Neural crest cell (in vitro differentiated cells): Measurements from ENCODE around the gene IZUMO4. TPM values are rescaled to one million over a fixed set of nuclear protein-coding genes. Genes with fewer than 3 reads are reported as not detected.

Source experiments
- DNase-seq: peaks from one replicate; pipeline ENCODE4 v3.0.0; 2021; ENCODE audit warnings: low read depth, mixed read lengths, low spot score
- H3K27ac Mint-ChIP-seq: one replicate; pipeline ENCODE4 v1.8.0; 2021; ENCODE audit warnings: mild to moderate bottlenecking, mixed read lengths; ENCODE audit not compliant: unreplicated experiment
- H3K27me3 Mint-ChIP-seq: 2 replicates; pipeline ENCODE4 v1.8.0; 2021; ENCODE audit warnings: low read depth, mild to moderate bottlenecking, mixed read lengths
- H3K36me3 Mint-ChIP-seq: 2 replicates; pipeline ENCODE4 v1.8.0; 2021; ENCODE audit warnings: low read depth, mild to moderate bottlenecking, mixed read lengths
- H3K4me1 Mint-ChIP-seq: 2 replicates; pipeline ENCODE4 v1.8.0; 2021; ENCODE audit warnings: mixed read lengths
- H3K4me3 Mint-ChIP-seq: one replicate; pipeline ENCODE4 v1.8.0; 2021; ENCODE audit warnings: mild to moderate bottlenecking, mixed read lengths
- H3K9me3 Mint-ChIP-seq: 2 replicates; pipeline ENCODE4 v1.8.0; 2021; ENCODE audit warnings: mixed read lengths
- CTCF ChIP-seq: fragments of 200-600 bp; sonication (generic); conservative IDR thresholded peaks from 2 replicates; pipeline ENCODE4 v1.5.0; 2021; ENCODE audit warnings: antibody characterized with exemption, mild to moderate bottlenecking
- long read RNA-seq: library from polyadenylated mRNA; unstranded; transcript quantifications from one replicate; pipeline ENCODE4 v2.0.0, GENCODE V29; 2020
- total RNA-seq: library from RNA; stranded (reverse); gene quantifications from 2 replicates; pipeline ENCODE4 v1.2.1, GENCODE V29; 2021

The IZUMO4 gene
- 5.5 and 5.6 TPM in 2 replicates for total RNA-seq
- long read RNA-seq = 0 reads

GRCh38 chr19:2096480-2097202 is at the start of gene IZUMO4:
TSS of gene IZUMO4 (plus strand) at chr19:2096915. CDS start at chr19:2096946, 31 bp downstream.
- no peaks in the 10 kb centered on the region for H3K9me3 Mint-ChIP-seq
- peak; percentile 99 for DNase-seq
- H3K36me3 Mint-ChIP-seq = peaks cover 3% of the 10 kb centered on the region
- peaks cover 16% of the 10 kb centered on the region for H3K4me1 Mint-ChIP-seq
- peak; percentile 52 for TF ChIP-seq CTCF
- peak within 1 kb of the TSS; percentile 96 for H3K4me3 Mint-ChIP-seq
- H3K27ac Mint-ChIP-seq = peak within 1 kb of the TSS; percentile 90
- H3K27me3 Mint-ChIP-seq = peaks cover 4% of the 10 kb centered on the region

- TF ChIP-seq CTCF = no peak
- no peaks in the 10 kb centered on the region for H3K9me3 Mint-ChIP-seq
- H3K27ac Mint-ChIP-seq = no peak overlapping the region
- H3K4me3 Mint-ChIP-seq = no peak overlapping the region
- H3K27me3 Mint-ChIP-seq = no peaks in the 10 kb centered on the region
- no peaks in the 10 kb centered on the region for H3K36me3 Mint-ChIP-seq
- peaks cover 5% of the 10 kb centered on the region for H3K4me1 Mint-ChIP-seq
- DNase-seq = no peak
These were observed 49.7 kb upstream of the IZUMO4 start for GRCh38 chr19:2047076-2047448.

- H3K36me3 Mint-ChIP-seq = no peaks in the 10 kb centered on the region
- H3K27me3 Mint-ChIP-seq = no peaks in the 10 kb centered on the region
- DNase-seq = no peak
- H3K4me3 Mint-ChIP-seq = peak overlapping the region; percentile 19
- no peaks in the 10 kb centered on the region for H3K9me3 Mint-ChIP-seq
- no peak for TF ChIP-seq CTCF
- no peak overlapping the region for H3K27ac Mint-ChIP-seq
- peaks cover 5% of the 10 kb centered on the region for H3K4me1 Mint-ChIP-seq
These were observed 49.1 kb upstream of the IZUMO4 start for GRCh38 chr19:2047449-2048103.

GRCh38 chr19:2048104-2048958 is 48.4 kb upstream of the IZUMO4 start:
- H3K4me3 Mint-ChIP-seq = peak overlapping the region; percentile 74
- no peaks in the 10 kb centered on the region for H3K36me3 Mint-ChIP-seq
- no peak overlapping the region for H3K27ac Mint-ChIP-seq
- H3K4me1 Mint-ChIP-seq = peaks cover 5% of the 10 kb centered on the region
- H3K27me3 Mint-ChIP-seq = no peaks in the 10 kb centered on the region
- H3K9me3 Mint-ChIP-seq = no peaks in the 10 kb centered on the region
- DNase-seq = no peak
- TF ChIP-seq CTCF = no peak

- H3K4me1 Mint-ChIP-seq = peaks cover 5% of the 10 kb centered on the region
- H3K9me3 Mint-ChIP-seq = no peaks in the 10 kb centered on the region
- no peaks in the 10 kb centered on the region for H3K36me3 Mint-ChIP-seq
- DNase-seq = no peak
- H3K27ac Mint-ChIP-seq = no peak overlapping the region
- H3K27me3 Mint-ChIP-seq = no peaks in the 10 kb centered on the region
- H3K4me3 Mint-ChIP-seq = peak overlapping the region; percentile 89
- no peak for TF ChIP-seq CTCF
These were observed 47.6 kb upstream of the IZUMO4 start for GRCh38 chr19:2048959-2049740.
